ENCODE data around the gene P3H2. TPM values are rescaled to one million over a fixed set of nuclear protein-coding genes. Genes with fewer than 3 reads are reported as not detected.
A peak's percentile ranks its signal among the peaks of the same experiment; 100 is the strongest.

P3H2 gene
- total RNA-seq, 2 donors from 2014 or later, result 285 to 322 TPM

- H3K4me3 Mint-ChIP-seq, result no peak overlapping the region
- peaks cover 76% of the 10 kb centered on the region for H3K9me3 ChIP-seq (ENCODE audit: control insufficient read depth, low read length)
- H3K9me3 Mint-ChIP-seq, result peaks cover 47% of the 10 kb centered on the region
- peaks cover 66% of the 10 kb centered on the region for H3K36me3 ChIP-seq (ENCODE audit: control insufficient read depth, insufficient read depth, low read length)
- H3K4me3 ChIP-seq (ENCODE audit: low read length), result no peak overlapping the region
- peaks cover 59% of the 10 kb centered on the region for H3K36me3 Mint-ChIP-seq (ENCODE audit: low read depth)
- DNase-seq, result no peak
- H3K27me3 Mint-ChIP-seq (ENCODE audit: insufficient read depth), result no peaks in the 10 kb centered on the region
- TF ChIP-seq, protein P1, sequence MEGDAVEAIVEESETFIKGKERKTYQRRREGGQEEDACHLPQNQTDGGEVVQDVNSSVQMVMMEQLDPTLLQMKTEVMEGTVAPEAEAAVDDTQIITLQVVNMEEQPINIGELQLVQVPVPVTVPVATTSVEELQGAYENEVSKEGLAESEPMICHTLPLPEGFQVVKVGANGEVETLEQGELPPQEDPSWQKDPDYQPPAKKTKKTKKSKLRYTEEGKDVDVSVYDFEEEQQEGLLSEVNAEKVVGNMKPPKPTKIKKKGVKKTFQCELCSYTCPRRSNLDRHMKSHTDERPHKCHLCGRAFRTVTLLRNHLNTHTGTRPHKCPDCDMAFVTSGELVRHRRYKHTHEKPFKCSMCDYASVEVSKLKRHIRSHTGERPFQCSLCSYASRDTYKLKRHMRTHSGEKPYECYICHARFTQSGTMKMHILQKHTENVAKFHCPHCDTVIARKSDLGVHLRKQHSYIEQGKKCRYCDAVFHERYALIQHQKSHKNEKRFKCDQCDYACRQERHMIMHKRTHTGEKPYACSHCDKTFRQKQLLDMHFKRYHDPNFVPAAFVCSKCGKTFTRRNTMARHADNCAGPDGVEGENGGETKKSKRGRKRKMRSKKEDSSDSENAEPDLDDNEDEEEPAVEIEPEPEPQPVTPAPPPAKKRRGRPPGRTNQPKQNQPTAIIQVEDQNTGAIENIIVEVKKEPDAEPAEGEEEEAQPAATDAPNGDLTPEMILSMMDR (conservative IDR thresholded peaks at IDR 0.05), result no peak
- H3K27me3 ChIP-seq (ENCODE audit: control insufficient read depth, insufficient read depth, low read length, poor library complexity, severe bottlenecking), result no peaks in the 10 kb centered on the region
- H3K27ac ChIP-seq (ENCODE audit: low read depth, low read length), result no peak overlapping the region
- no peaks in the 10 kb centered on the region for H3K4me1 ChIP-seq (ENCODE audit: control insufficient read depth, insufficient read depth, low read length)
- 93 to 94% methylated on average over 3 to 4 of the region's 5 CpGs for WGBS, 2 experiments (ENCODE audit: insufficient coverage in 1 of 2, insufficient read length in 1 of 2)
- H3K4me1 Mint-ChIP-seq, result peaks cover 4% of the 10 kb centered on the region
- no peak overlapping the region for H3K27ac Mint-ChIP-seq
- no peak overlapping the region for H3K9ac ChIP-seq (ENCODE audit: extremely low read depth, low read length, poor library complexity, severe bottlenecking)
These were observed 39.3 kb upstream of the P3H2 start for GRCh38 chr3:190159902-190160435.

DNA sequence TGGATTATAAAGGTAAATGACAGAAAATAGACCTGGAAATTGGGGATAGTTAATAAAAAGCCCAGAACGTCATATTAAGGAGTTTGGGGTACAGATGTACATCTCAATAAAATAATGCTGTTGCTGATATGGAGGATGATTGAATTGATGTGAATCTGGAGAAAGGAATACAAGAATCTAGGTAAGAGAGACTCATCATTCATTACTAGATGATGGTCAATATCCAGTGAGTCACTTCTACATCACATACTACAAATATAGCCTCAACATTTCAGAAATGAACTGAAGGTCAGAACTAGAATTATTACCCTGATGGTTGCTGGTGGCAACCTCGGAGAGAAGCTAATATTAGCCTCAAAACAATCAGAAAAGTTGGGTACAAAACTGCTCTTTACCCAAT is 37.6 kb upstream of the P3H2 start:
- H3K4me1 Mint-ChIP-seq, result peaks cover 12% of the 10 kb centered on the region
- Histone ChIP-seq H3K36me3 (ENCODE audit: control insufficient read depth, insufficient read depth, low read length) (peaks cover 77% of the 10 kb centered on the region), H3K27ac (ENCODE audit: low read depth, low read length) (no peak overlapping the region), H3K9me3 (ENCODE audit: control insufficient read depth, low read length) (peaks cover 83% of the 10 kb centered on the region), H3K27me3 (ENCODE audit: control insufficient read depth, insufficient read depth, low read length, poor library complexity, severe bottlenecking) (no peaks in the 10 kb centered on the region), H3K9ac (ENCODE audit: extremely low read depth, low read length, poor library complexity, severe bottlenecking) (no peak overlapping the region), H3K4me3 (ENCODE audit: low read length) (no peak overlapping the region), H3K4me1 (ENCODE audit: control insufficient read depth, insufficient read depth, low read length) (no peaks in the 10 kb centered on the region)
- no peak overlapping the region for H3K4me3 Mint-ChIP-seq
- WGBS, 2 experiments (ENCODE audit: insufficient coverage in 1 of 2, insufficient read length in 1 of 2), result 76 to 78% methylated on average over 2 of the region's 2 CpGs
- TF ChIP-seq, protein P1 (conservative IDR thresholded peaks at IDR 0.05), result no peak
- no peaks in the 10 kb centered on the region for H3K27me3 Mint-ChIP-seq (ENCODE audit: insufficient read depth)
- H3K36me3 Mint-ChIP-seq (ENCODE audit: low read depth), result peaks cover 64% of the 10 kb centered on the region
- H3K9me3 Mint-ChIP-seq, result peaks cover 35% of the 10 kb centered on the region
- no peak for DNase-seq
- H3K27ac Mint-ChIP-seq, result no peak overlapping the region

DNA sequence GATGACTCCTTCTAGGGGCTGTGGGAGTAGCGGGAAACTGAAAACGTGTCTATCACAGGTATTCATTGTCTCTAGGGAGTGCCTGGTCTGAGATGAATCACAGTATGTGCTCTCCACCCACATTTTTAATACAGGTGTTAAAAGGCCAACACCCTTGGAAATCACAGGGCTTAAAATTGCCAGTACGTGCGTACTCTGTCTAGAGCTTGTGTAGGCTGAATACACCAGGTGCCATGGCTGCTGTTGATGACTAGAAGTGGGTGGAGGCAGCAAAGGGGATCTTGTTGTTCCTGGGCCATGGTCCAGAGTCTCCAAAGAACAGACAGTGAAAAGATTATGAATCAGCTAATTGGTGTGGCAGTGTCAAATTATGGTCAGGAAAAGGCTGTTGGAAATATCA is 35.1 kb upstream of the P3H2 start:
- H3K4me1 Mint-ChIP-seq, result peaks cover 26% of the 10 kb centered on the region
- TF ChIP-seq, protein P1 (conservative IDR thresholded peaks at IDR 0.05), result no peak
- H3K36me3 ChIP-seq (ENCODE audit: control insufficient read depth, insufficient read depth, low read length), result peaks cover 78% of the 10 kb centered on the region
- peaks cover 50% of the 10 kb centered on the region for H3K36me3 Mint-ChIP-seq (ENCODE audit: low read depth)
- no peaks in the 10 kb centered on the region for H3K27me3 ChIP-seq (ENCODE audit: control insufficient read depth, insufficient read depth, low read length, poor library complexity, severe bottlenecking)
- WGBS, 2 experiments (ENCODE audit: insufficient coverage in 1 of 2, insufficient read length in 1 of 2), result 88 to 92% methylated on average over 4 of the region's 4 CpGs
- H3K9me3 ChIP-seq (ENCODE audit: control insufficient read depth, low read length), result peaks cover 66% of the 10 kb centered on the region
- peaks cover 4% of the 10 kb centered on the region for H3K4me1 ChIP-seq (ENCODE audit: control insufficient read depth, insufficient read depth, low read length)
- no peak overlapping the region for H3K27ac ChIP-seq (ENCODE audit: low read depth, low read length)
- no peak overlapping the region for H3K4me3 Mint-ChIP-seq
- H3K4me3 ChIP-seq (ENCODE audit: low read length), result peak overlapping the region; percentile 44
- no peak overlapping the region for H3K9ac ChIP-seq (ENCODE audit: extremely low read depth, low read length, poor library complexity, severe bottlenecking)
- no peak overlapping the region for H3K27ac Mint-ChIP-seq
- no peaks in the 10 kb centered on the region for H3K27me3 Mint-ChIP-seq (ENCODE audit: insufficient read depth)
- DNase-seq, result no peak
- peaks cover 12% of the 10 kb centered on the region for H3K9me3 Mint-ChIP-seq

All from endodermal cell (in vitro differentiated cells).